ENCODE results near the gene GNMT.

The GNMT gene

GRCh38 chr6:42928986-42929820 lies 31.4 kb upstream of the GNMT start, which contains the start of gene CNPY3:
Gene CNPY3 (plus strand): TSS chr6:42929480. CDS start chr6:42929571, 91 bp downstream.
- Histone ChIP-seq H3K4me2 (ENCODE audit: low read length) (peak within 1 kb of the TSS; percentile 85), H3K23ac (ENCODE audit: low read length) (no peak within 1 kb of the TSS)
- no CpG with 5 or more reads among the region's 63 CpGs for WGBS (ENCODE audit: extremely low coverage, insufficient coverage, insufficient read length)

GRCh38 chr6:42929821-42930360 lies 30.7 kb upstream of the GNMT start:
- Histone ChIP-seq H3K79me2 (ENCODE audit: control insufficient read depth, insufficient read depth, low read length, poor library complexity) (peaks cover 4% of the 10 kb centered on the region), H3K9ac (ENCODE audit: low read length) (peak overlapping the region; percentile 84), H2AFZ (ENCODE audit: insufficient read depth, low read length, poor library complexity) (peak overlapping the region; percentile 68), H3K23ac (ENCODE audit: low read length) (no peak overlapping the region), H3K4me2 (ENCODE audit: low read length) (peak overlapping the region; percentile 85), H4K8ac (ENCODE audit: low read depth, low read length) (peak overlapping the region; percentile 86), H2BK120ac (ENCODE audit: insufficient read depth, low read length, poor library complexity) (no peak overlapping the region), H3K4me3 (ENCODE audit: low read depth, low read length) (peak overlapping the region; percentile 80), H3K27ac (ENCODE audit: low read depth, low read length) (peak overlapping the region; percentile 87), H2AK5ac (ENCODE audit: low read length) (no peak overlapping the region), H4K91ac (ENCODE audit: low read depth, low read length) (peak overlapping the region; percentile 71), H4K12ac (ENCODE audit: low read depth, low read length) (peak overlapping the region; percentile 58), H3K27me3 (ENCODE audit: insufficient read depth, low read length) (no peaks in the 10 kb centered on the region), H3K14ac (ENCODE audit: low read length) (peak overlapping the region; percentile 69), H3K4ac (ENCODE audit: low read depth, low read length) (no peak overlapping the region), H3K4me1 (ENCODE audit: control insufficient read depth in 1 of 2, insufficient read depth in 2 of 2, low read length in 2 of 2) (peaks cover 9 to 17% of the 10 kb centered on the region in 2 experiments), H2BK5ac (ENCODE audit: low read depth, low read length, poor library complexity) (peak overlapping the region; percentile 58), H2BK12ac (ENCODE audit: low read length) (no peak overlapping the region), H3K18ac (ENCODE audit: low read length) (no peak overlapping the region), H3K79me1 (ENCODE audit: low read length) (peaks cover 23% of the 10 kb centered on the region), H3K9me3 (ENCODE audit: insufficient read depth, low read depth, low read length) (peaks cover 4% of the 10 kb centered on the region), H3K36me3 (ENCODE audit: control insufficient read depth in 1 of 2, insufficient read depth in 2 of 2, low read length in 2 of 2) (peaks cover 6 to 8% of the 10 kb centered on the region in 2 experiments)
- DNase-seq = peak in 1 of 2 donors; percentile 60
- no CpG with 5 or more reads among the region's 16 CpGs for WGBS (ENCODE audit: extremely low coverage, insufficient coverage, insufficient read length)

More at GRCh38 chr6:42928986-42929820, 31.4 kb upstream of the GNMT start, which contains the start of gene CNPY3:
- H3K27ac ChIP-seq (ENCODE audit: low read depth, low read length) = peak within 1 kb of the TSS; percentile 87
- H3K18ac ChIP-seq (ENCODE audit: low read length) = peak within 1 kb of the TSS; percentile 60
- H3K9me3 ChIP-seq (ENCODE audit: insufficient read depth, low read depth, low read length) = peaks cover 2% of the 10 kb centered on the region
- H2AFZ ChIP-seq (ENCODE audit: insufficient read depth, low read length, poor library complexity) = peak within 1 kb of the TSS; percentile 68
- peak within 1 kb of the TSS; percentile 18 for H2AK5ac ChIP-seq (ENCODE audit: low read length)
- H3K79me2 ChIP-seq (ENCODE audit: control insufficient read depth, insufficient read depth, low read length, poor library complexity) = peaks cover 4% of the 10 kb centered on the region
- peaks cover 23% of the 10 kb centered on the region for H3K79me1 ChIP-seq (ENCODE audit: low read length)
- peak within 1 kb of the TSS; percentile 80 for H2BK5ac ChIP-seq (ENCODE audit: low read depth, low read length, poor library complexity)
- peak within 1 kb of the TSS; percentile 50 for H3K4ac ChIP-seq (ENCODE audit: low read depth, low read length)
- DNase-seq = peak; percentile 91
- H3K9ac ChIP-seq (ENCODE audit: low read length) = peak within 1 kb of the TSS; percentile 84
- H4K91ac ChIP-seq (ENCODE audit: low read depth, low read length) = peak within 1 kb of the TSS; percentile 71
- peak within 1 kb of the TSS; percentile 86 for H4K8ac ChIP-seq (ENCODE audit: low read depth, low read length)
- H3K4me3 ChIP-seq (ENCODE audit: low read depth, low read length) = peak within 1 kb of the TSS; percentile 80
- no peaks in the 10 kb centered on the region for H3K27me3 ChIP-seq (ENCODE audit: insufficient read depth, low read length)
- H3K4me1 ChIP-seq (ENCODE audit: control insufficient read depth in 1 of 2, insufficient read depth in 2 of 2, low read length in 2 of 2) = peaks cover 11 to 19% of the 10 kb centered on the region in 2 experiments
- peak within 1 kb of the TSS; percentile 69 for H2BK12ac ChIP-seq (ENCODE audit: low read length)
- peak within 1 kb of the TSS; percentile 69 for H3K14ac ChIP-seq (ENCODE audit: low read length)
- H4K12ac ChIP-seq (ENCODE audit: low read depth, low read length) = peak within 1 kb of the TSS; percentile 58
- H3K36me3 ChIP-seq (ENCODE audit: control insufficient read depth in 1 of 2, insufficient read depth in 2 of 2, low read length in 2 of 2) = peaks cover 1 to 5% of the 10 kb centered on the region in 2 experiments
- H2BK120ac ChIP-seq (ENCODE audit: insufficient read depth, low read length, poor library complexity) = peak within 1 kb of the TSS; percentile 37

- Histone ChIP-seq H3K9me3 (ENCODE audit: insufficient read depth, low read depth, low read length) (peaks cover 2% of the 10 kb centered on the region), H2BK120ac (ENCODE audit: insufficient read depth, low read length, poor library complexity) (no peak overlapping the region), H3K79me1 (ENCODE audit: low read length) (peaks cover 16% of the 10 kb centered on the region), H2BK5ac (ENCODE audit: low read depth, low read length, poor library complexity) (no peak overlapping the region), H3K9ac (ENCODE audit: low read length) (no peak overlapping the region), H3K27me3 (ENCODE audit: insufficient read depth, low read length) (no peaks in the 10 kb centered on the region), H4K8ac (ENCODE audit: low read depth, low read length) (no peak overlapping the region), H4K12ac (ENCODE audit: low read depth, low read length) (no peak overlapping the region), H2AFZ (ENCODE audit: insufficient read depth, low read length, poor library complexity) (no peak overlapping the region), H3K79me2 (ENCODE audit: control insufficient read depth, insufficient read depth, low read length, poor library complexity) (peaks cover 2% of the 10 kb centered on the region), H2BK12ac (ENCODE audit: low read length) (no peak overlapping the region), H3K4ac (ENCODE audit: low read depth, low read length) (peak overlapping the region; percentile 33), H3K14ac (ENCODE audit: low read length) (no peak overlapping the region), H3K4me3 (ENCODE audit: low read depth, low read length) (no peak overlapping the region), H2AK5ac (ENCODE audit: low read length) (no peak overlapping the region), H3K36me3 (ENCODE audit: control insufficient read depth in 1 of 2, insufficient read depth in 2 of 2, low read length in 2 of 2) (peaks cover 23 to 24% of the 10 kb centered on the region in 2 experiments), H4K91ac (ENCODE audit: low read depth, low read length) (no peak overlapping the region), H3K4me1 (ENCODE audit: control insufficient read depth in 1 of 2, insufficient read depth in 2 of 2, low read length in 2 of 2) (peaks cover 0 to 8% of the 10 kb centered on the region in 2 experiments), H3K18ac (ENCODE audit: low read length) (no peak overlapping the region), H3K23ac (ENCODE audit: low read length) (no peak overlapping the region), H3K4me2 (ENCODE audit: low read length) (no peak overlapping the region), H3K27ac (ENCODE audit: low read depth, low read length) (no peak overlapping the region)
- DNase-seq = no peak
- no CpG with 5 or more reads among the region's 3 CpGs for WGBS (ENCODE audit: extremely low coverage, insufficient coverage, insufficient read length)
Observed at GRCh38 chr6:42932412-42932811, 28.1 kb upstream of the GNMT start.

- peaks cover 16% of the 10 kb centered on the region for H3K79me1 ChIP-seq (ENCODE audit: low read length)
- no peak overlapping the region for H3K4ac ChIP-seq (ENCODE audit: low read depth, low read length)
- H3K27me3 ChIP-seq (ENCODE audit: insufficient read depth, low read length) = no peaks in the 10 kb centered on the region
- H2BK5ac ChIP-seq (ENCODE audit: low read depth, low read length, poor library complexity) = no peak overlapping the region
- H3K9ac ChIP-seq (ENCODE audit: low read length) = no peak overlapping the region
- H3K23ac ChIP-seq (ENCODE audit: low read length) = no peak overlapping the region
- H3K18ac ChIP-seq (ENCODE audit: low read length) = no peak overlapping the region
- peaks cover 0 to 7% of the 10 kb centered on the region in 2 experiments for H3K4me1 ChIP-seq (ENCODE audit: control insufficient read depth in 1 of 2, insufficient read depth in 2 of 2, low read length in 2 of 2)
- no CpG with 5 or more reads among the region's 3 CpGs for whole genome bisulfite sequencing (ENCODE audit: extremely low coverage, insufficient coverage, insufficient read length)
- H4K91ac ChIP-seq (ENCODE audit: low read depth, low read length) = no peak overlapping the region
- H3K9me3 ChIP-seq (ENCODE audit: insufficient read depth, low read depth, low read length) = peaks cover 2% of the 10 kb centered on the region
- no peak overlapping the region for H2BK12ac ChIP-seq (ENCODE audit: low read length)
- H3K14ac ChIP-seq (ENCODE audit: low read length) = no peak overlapping the region
- H3K27ac ChIP-seq (ENCODE audit: low read depth, low read length) = no peak overlapping the region
- no peak overlapping the region for H4K8ac ChIP-seq (ENCODE audit: low read depth, low read length)
- peaks cover 31 to 32% of the 10 kb centered on the region in 2 experiments for H3K36me3 ChIP-seq (ENCODE audit: control insufficient read depth in 1 of 2, insufficient read depth in 2 of 2, low read length in 2 of 2)
- H2AK5ac ChIP-seq (ENCODE audit: low read length) = no peak overlapping the region
- H3K4me3 ChIP-seq (ENCODE audit: low read depth, low read length) = no peak overlapping the region
- no peak overlapping the region for H4K12ac ChIP-seq (ENCODE audit: low read depth, low read length)
- no peak for DNase-seq
- H3K79me2 ChIP-seq (ENCODE audit: control insufficient read depth, insufficient read depth, low read length, poor library complexity) = peaks cover 2% of the 10 kb centered on the region
- no peak overlapping the region for H3K4me2 ChIP-seq (ENCODE audit: low read length)
- no peak overlapping the region for H2AFZ ChIP-seq (ENCODE audit: insufficient read depth, low read length, poor library complexity)
- H2BK120ac ChIP-seq (ENCODE audit: insufficient read depth, low read length, poor library complexity) = no peak overlapping the region
Observed at GRCh38 chr6:42933205-42933604, 27.3 kb upstream of the GNMT start.

Measured in trophoblast cell (in vitro differentiated cells and primary cell).